ENCODE data around the gene HCN2. TPM values are rescaled to one million over a fixed set of nuclear protein-coding genes. Genes with fewer than 3 reads are reported as not detected.

HCN2 gene
- total RNA-seq, 1 donor from 2014 or later, result 0.41 TPM

DNA sequence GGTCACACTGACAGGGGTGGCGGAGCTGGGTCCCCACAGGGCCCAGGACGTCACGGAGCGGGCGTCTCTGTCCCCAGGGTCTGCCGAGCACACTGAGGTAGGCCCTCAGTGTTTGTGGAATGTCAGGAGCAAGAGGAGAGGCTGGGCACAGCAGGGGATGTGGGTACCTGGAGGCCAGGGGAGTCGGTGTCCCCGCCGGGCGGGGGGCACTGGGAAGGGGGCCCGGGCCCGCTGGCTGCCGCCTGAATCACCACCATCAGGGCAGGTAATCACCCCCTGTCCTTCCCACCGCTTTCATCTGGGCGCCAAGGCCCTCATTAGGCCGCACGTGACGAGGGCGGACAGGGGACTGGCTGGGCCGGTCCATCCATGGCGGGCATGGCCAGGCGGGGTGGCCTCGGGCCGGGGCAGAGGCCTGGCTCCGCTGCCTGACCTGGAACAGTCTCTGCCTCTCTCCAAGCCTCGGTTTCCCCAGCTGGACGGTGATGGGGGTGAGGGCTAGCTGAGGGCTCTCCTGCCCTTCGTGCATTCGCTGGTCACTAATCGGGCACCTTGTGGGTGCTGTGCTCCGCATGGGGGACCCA lies 51.0 kb downstream of the HCN2 start:
- no peak for DNase-seq

- DNase-seq, result no peak
Observed at GRCh38 chr19:641702-642101, 52.0 kb downstream of the HCN2 start.

- no peak for DNase-seq
Observed at GRCh38 chr19:642767-643727, 53.4 kb downstream of the HCN2 start.

- no peak for DNase-seq
Observed at GRCh38 chr19:643736-644135, 54.1 kb downstream of the HCN2 start.

GRCh38 chr19:644363-644762 lies 54.7 kb downstream of the HCN2 start:
- DNase-seq, result no peak

- DNase-seq, result no peak
Observed at GRCh38 chr19:644789-645188, 55.1 kb downstream of the HCN2 start.

DNA sequence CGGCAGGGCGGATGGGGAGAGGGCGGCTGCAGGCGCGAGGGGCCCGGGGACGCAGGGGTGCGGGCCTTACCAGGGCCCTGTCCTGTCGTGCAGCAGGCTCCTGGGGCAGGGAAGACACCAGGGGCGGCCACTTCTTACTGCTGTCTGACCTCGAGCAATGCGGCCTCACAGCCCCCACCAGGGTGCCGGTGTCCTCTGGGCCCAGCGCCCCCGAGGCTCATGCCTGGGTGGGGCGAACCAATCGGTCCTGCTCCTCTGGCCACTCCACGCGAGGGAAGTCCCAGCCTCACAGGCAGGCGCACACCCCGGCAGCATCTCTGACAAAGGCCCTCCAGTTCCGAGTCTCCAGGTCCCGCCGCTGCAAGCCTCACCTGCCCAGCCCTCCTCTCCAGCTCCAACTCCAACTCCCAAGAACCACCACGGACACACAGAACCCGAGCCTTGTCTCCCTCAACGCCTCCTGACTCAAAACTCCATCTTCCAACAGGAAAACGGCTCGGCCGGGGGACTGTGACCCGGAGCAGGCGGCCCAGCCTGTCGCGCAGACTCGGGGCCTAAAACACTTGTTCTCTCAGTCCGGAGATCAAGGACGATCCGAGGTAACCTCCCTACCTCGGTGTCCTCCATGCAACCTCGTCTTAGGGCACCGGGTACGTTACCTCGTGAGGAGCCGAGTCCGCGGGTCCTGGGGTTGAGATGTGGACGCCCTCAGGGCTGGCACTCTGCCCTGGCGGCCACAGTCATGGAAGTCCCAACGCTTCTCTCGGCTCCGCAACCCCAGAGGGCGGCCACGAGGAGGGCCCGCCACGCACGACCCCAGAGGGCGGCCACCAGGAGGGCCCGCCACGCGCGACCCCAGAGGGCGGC lies 56.5 kb downstream of the HCN2 start:
- no peak for DNase-seq

- no peak for DNase-seq
Observed at GRCh38 chr19:646779-647565, 57.3 kb downstream of the HCN2 start.

DNA sequence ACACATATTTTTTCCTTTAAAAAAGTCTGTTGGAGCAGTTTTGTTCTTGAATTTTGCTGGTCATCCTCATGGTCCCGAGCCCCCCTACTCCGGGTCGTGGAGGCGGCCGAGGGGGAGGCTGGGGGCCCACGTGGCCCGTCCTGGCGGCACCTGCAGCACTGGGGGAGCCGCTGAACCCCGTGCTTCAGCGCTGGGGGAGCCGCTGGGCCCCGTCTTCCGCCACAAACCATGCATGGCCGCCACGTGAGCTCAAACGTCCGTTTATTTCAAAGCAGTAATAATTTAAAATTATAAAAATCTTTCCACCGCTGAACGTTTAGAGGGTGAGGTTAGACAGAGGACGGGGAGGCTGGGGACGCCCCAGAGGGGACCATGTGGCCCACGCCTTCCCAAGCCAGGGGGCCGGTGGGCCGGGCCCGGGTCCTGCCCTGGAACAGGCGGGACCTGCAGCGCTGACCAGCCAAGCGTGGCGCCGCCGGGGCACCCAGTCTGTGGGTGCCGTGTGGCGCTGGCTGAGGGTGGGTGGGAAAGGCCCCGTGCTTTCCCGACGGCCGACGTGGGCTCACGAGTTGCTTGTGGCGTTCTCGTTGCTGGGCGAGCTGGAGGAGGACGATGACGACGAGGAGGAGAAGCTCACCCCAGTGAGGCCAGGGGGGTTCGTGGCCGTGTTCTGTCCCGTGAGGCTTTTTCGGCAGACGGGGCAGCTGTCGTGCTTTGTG lies 58.0 kb downstream of the HCN2 start:
- no peak for DNase-seq

DNA sequence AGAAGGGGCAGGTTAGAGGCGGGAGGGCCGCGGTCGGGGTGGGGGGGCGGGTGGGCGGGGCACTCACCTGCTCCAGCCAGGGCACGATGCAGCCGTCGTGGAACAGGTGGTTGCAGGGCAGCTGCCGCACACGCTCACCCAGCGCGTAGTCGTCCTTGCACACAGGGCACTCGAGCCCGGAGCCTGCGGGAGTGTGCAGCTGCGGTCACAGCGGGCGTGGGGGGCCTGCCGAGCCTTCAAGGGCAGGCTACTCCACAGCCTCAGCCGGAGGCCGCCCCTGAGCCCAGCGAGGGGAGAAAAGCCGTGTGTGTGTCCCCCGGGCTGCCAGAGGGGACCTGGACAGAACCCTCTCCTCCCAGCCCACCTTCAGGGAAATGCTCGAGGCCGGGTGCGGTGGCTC lies 58.6 kb downstream of the HCN2 start:
- no peak for DNase-seq

GRCh38 chr19:648904-649801 lies 59.5 kb downstream of the HCN2 start:
- no peak for DNase-seq

GRCh38 chr19:650121-650520 lies 60.4 kb downstream of the HCN2 start:
- DNase-seq, result no peak

GRCh38 chr19:651114-651818 lies 61.6 kb downstream of the HCN2 start:
- DNase-seq, result no peak

DNA sequence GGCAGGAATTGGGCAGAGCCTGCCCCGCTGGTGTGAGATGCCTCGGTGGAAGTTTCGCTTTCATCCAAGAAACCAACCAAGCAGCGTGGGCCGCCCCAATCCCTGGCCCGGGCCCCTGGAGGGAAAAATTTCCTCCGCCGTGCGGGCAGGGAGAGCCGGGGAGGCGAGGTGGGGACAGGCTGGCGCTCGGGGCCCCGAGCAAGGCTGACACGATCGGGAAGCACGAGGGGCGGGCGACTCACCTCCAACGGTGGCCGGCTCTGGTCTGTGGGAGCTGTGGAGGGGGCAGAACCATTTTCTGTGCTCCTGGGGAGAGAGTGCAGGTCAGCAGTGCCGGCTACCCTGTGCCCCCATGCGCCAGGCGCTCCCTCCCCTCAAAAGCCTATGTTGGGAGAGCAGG lies 62.3 kb downstream of the HCN2 start:
- DNase-seq, result no peak

DNA sequence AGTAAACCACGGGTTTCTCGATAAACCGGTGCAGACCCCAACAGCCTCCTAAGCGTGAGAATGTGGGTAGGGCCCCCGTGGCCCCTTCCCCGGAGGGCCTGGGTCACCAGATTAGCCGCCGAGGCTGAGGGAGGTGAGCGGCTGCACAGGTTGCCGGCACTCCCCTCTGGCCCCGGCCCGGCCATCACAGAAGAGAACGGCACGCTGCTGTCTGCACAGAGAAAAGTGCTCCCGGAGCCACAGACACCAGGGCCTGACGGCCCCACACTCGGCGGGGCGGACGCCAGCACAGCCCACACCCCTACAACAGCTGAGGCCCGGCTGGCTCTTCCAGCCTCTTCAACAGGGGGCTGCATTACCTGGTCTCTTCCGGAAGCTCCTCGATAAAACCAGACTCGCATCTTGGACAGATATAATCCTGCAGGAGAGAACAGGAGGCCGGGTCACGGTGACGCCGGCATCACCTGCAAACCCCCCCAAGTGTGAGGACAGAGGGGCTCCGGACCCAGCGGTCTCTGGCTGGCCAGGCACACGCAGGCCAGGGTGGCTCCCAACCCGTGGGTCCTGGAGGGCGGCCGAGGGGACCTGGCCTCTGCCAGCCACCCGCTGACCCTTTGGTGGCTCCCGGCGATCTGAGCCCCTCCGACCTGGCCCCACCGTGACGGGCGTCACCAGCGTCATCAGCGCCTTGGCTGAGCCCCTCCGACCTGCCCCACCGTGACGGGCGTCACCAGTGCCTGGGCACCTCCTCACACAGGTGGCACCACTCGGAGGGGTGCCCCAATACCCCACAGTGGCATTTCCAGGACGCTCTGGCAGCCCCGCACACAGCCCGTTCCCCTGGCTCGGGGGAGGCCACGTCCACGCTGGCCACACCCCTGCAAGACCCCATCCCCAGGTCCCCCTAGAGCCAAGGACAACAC lies 63.0 kb downstream of the HCN2 start:
- no peak for DNase-seq

DNA sequence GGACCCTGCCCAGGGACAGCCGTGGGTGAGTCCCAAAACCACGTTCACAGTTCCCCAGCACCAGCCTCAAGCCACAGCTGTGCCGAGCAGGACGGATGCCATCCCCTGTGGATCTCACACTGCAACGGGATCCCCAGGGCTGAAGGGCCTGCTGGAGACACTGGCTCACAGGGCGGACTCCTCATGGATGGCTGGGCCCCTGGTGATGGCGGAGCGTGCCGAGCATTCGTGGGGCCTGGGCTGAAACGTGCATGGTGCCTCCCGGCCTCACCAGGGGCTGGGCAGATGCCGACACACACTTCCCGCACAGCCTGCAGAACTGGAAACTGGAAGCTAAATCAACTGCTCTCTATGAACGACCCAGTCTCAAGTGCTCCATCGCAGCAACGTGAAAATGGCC lies 63.7 kb downstream of the HCN2 start:
- DNase-seq, result no peak

GRCh38 chr19:655691-656090 lies 66.0 kb downstream of the HCN2 start:
- DNase-seq, result no peak

Data from tongue (tissue), 2 donors.